Skeletal muscle tissue (tissue), 4 donors: ENCODE results near the gene RALB. TPM values are rescaled to one million over a fixed set of nuclear protein-coding genes. Genes with fewer than 3 reads are reported as not detected.
"Not testable (repeated sequence)": the region's sequence is repeated elsewhere in the genome, so short reads cannot be mapped to it uniquely, and the experiment has no call there.

Experiments used
- H3K27ac ChIP-seq: one replicate; pipeline ENCODE4 v1.7.0; 2013; ENCODE audit warnings: mild to moderate bottlenecking, low read depth, low read length, inconsistent platforms
- H3K27me3 ChIP-seq, 3 donors: one replicate each; pipeline ENCODE4 v1.7.0; 2013; ENCODE audit warnings: low read length in 3 of 3; ENCODE audit not compliant: control insufficient read depth in 3 of 3, insufficient read depth in 3 of 3
- H3K36me3 ChIP-seq, 3 donors: one replicate each; pipeline ENCODE4 v1.7.0; 2013; ENCODE audit warnings: low read length in 3 of 3; ENCODE audit not compliant: control insufficient read depth in 3 of 3, insufficient read depth in 3 of 3
- H3K4me1 ChIP-seq, 3 donors: one replicate each; pipeline ENCODE4 v1.7.0; 2013; ENCODE audit warnings: low read length in 3 of 3, mild to moderate bottlenecking in 3 of 3; ENCODE audit not compliant: control insufficient read depth in 3 of 3, insufficient read depth in 3 of 3
- H3K4me3 ChIP-seq, 3 donors: one replicate each; pipeline ENCODE4 v1.7.0; 2013; ENCODE audit warnings: low read length in 3 of 3
- H3K9ac ChIP-seq, 3 donors: one replicate each; pipeline ENCODE4 v1.7.0; 2013; ENCODE audit warnings: low read length in 3 of 3, mild to moderate bottlenecking in 3 of 3, moderate library complexity in 2 of 3, low read depth in 1 of 3
- H3K9me3 ChIP-seq, 3 donors: one replicate each; pipeline ENCODE4 v1.7.0; 2013; ENCODE audit warnings: low read length in 3 of 3; ENCODE audit not compliant: control insufficient read depth in 3 of 3
- total RNA-seq: library from RNA; depleted of rRNA; stranded (reverse); fragments of >200 nt; gene quantifications from one replicate; pipeline ENCODE4 v1.2.3, GENCODE V29; 2014
- donor health status: Osteomylitis.

Gene RALB
- total RNA-seq, 1 donor from 2014 or later: 36.0 TPM

GRCh38 chr2:120301284-120301683, 48.6 kb downstream of the RALB start:
- Histone ChIP-seq H3K4me1 (no peaks in the 10 kb centered on the region), H3K27ac (no peak overlapping the region), H3K9me3 (no peaks in the 10 kb centered on the region), H3K36me3 (peaks cover 4 to 14% (median 8%) of the 10 kb centered on the region in 3 donors), H3K4me3 (no peak overlapping the region), H3K27me3 (peaks cover 0 to 7% (median 0%) of the 10 kb centered on the region in 3 donors), H3K9ac (no peak overlapping the region)

- Histone ChIP-seq H3K36me3 (peaks cover 3 to 10% (median 8%) of the 10 kb centered on the region in 3 donors), H3K4me1 (no peaks in the 10 kb centered on the region), H3K9ac (no peak overlapping the region), H3K9me3 (no peaks in the 10 kb centered on the region), H3K27me3 (peaks cover 0 to 7% (median 0%) of the 10 kb centered on the region in 3 donors), H3K4me3 (no peak overlapping the region), H3K27ac (no peak overlapping the region)
Observed at GRCh38 chr2:120302301-120302700, 49.6 kb downstream of the RALB start.

- Histone ChIP-seq H3K9me3 (no peaks in the 10 kb centered on the region), H3K36me3 (peaks cover 0 to 8% (median 4%) of the 10 kb centered on the region in 3 donors), H3K4me1 (no peaks in the 10 kb centered on the region), H3K27ac (no peak overlapping the region), H3K4me3 (no peak overlapping the region), H3K9ac (no peak overlapping the region), H3K27me3 (peaks cover 0 to 7% (median 0%) of the 10 kb centered on the region in 3 donors)
Observed at GRCh38 chr2:120303177-120303576, 50.5 kb downstream of the RALB start.

- Histone ChIP-seq H3K27ac (no peak overlapping the region), H3K4me1 (no peaks in the 10 kb centered on the region), H3K4me3 (no peak overlapping the region), H3K9me3 (no peaks in the 10 kb centered on the region), H3K27me3 (peaks cover 0 to 7% (median 0%) of the 10 kb centered on the region in 3 donors), H3K36me3 (peaks cover 0 to 4% (median 0%) of the 10 kb centered on the region in 3 donors), H3K9ac (no peak overlapping the region)
Observed at GRCh38 chr2:120305296-120305695, 52.6 kb downstream of the RALB start.

GRCh38 chr2:120305937-120306490, 53.4 kb downstream of the RALB start:
- Histone ChIP-seq H3K9ac (no peak overlapping the region), H3K4me3 (no peak overlapping the region), H3K36me3 (no peaks in the 10 kb centered on the region), H3K27ac (no peak overlapping the region), H3K27me3 (peaks cover 0 to 7% (median 0%) of the 10 kb centered on the region in 3 donors), H3K9me3 (no peaks in the 10 kb centered on the region), H3K4me1 (no peaks in the 10 kb centered on the region)

GRCh38 chr2:120307482-120307881, 54.8 kb downstream of the RALB start:
- H3K27me3 ChIP-seq: peaks cover 0 to 7% (median 0%) of the 10 kb centered on the region in 3 donors
- H3K4me3 ChIP-seq: no peak overlapping the region
- H3K9ac ChIP-seq: no peak overlapping the region
- H3K4me1 ChIP-seq: peaks cover under 1 to 1% (median under 1%) of the 10 kb centered on the region in 3 donors
- no peaks in the 10 kb centered on the region for H3K9me3 ChIP-seq
- no peaks in the 10 kb centered on the region for H3K36me3 ChIP-seq
- no peak overlapping the region for H3K27ac ChIP-seq

GRCh38 chr2:120308038-120308910, 55.6 kb downstream of the RALB start:
- H3K27me3 ChIP-seq: peaks cover 0 to 7% (median 0%) of the 10 kb centered on the region in 3 donors
- peaks cover 6 to 8% (median 8%) of the 10 kb centered on the region in 3 donors for H3K4me1 ChIP-seq
- no peaks in the 10 kb centered on the region for H3K9me3 ChIP-seq
- no peaks in the 10 kb centered on the region for H3K36me3 ChIP-seq
- no peak overlapping the region for H3K4me3 ChIP-seq
- H3K9ac ChIP-seq: no peak overlapping the region
- H3K27ac ChIP-seq: no peak overlapping the region

GRCh38 chr2:120310136-120310535, 57.5 kb downstream of the RALB start:
- H3K4me3 ChIP-seq: no peak overlapping the region
- no peaks in the 10 kb centered on the region for H3K9me3 ChIP-seq
- peaks cover 0 to 3% (median 0%) of the 10 kb centered on the region in 3 donors for H3K27me3 ChIP-seq
- H3K27ac ChIP-seq: no peak overlapping the region
- H3K36me3 ChIP-seq: no peaks in the 10 kb centered on the region
- H3K9ac ChIP-seq: no peak overlapping the region
- H3K4me1 ChIP-seq: peaks cover 11 to 19% (median 16%) of the 10 kb centered on the region in 3 donors

- H3K9me3 ChIP-seq, H3K27me3 ChIP-seq, H3K36me3 ChIP-seq, H3K9ac ChIP-seq, H3K4me3 ChIP-seq, H3K27ac ChIP-seq: not testable (repeated sequence)
- peaks cover 11 to 19% (median 16%) of the 10 kb centered on the region in 3 donors for H3K4me1 ChIP-seq
Observed at GRCh38 chr2:120310841-120311240, 58.2 kb downstream of the RALB start.

- peaks cover 11 to 19% (median 16%) of the 10 kb centered on the region in 3 donors for H3K4me1 ChIP-seq
- no peaks in the 10 kb centered on the region for H3K27me3 ChIP-seq
- no peaks in the 10 kb centered on the region for H3K9me3 ChIP-seq
- no peak overlapping the region for H3K27ac ChIP-seq
- no peak overlapping the region for H3K4me3 ChIP-seq
- H3K36me3 ChIP-seq: no peaks in the 10 kb centered on the region
- H3K9ac ChIP-seq: no peak overlapping the region
Observed at GRCh38 chr2:120312076-120312475, 59.4 kb downstream of the RALB start.
